H9 (cell line): ENCODE data around the gene CNNM4. TPM values are rescaled to one million over a fixed set of nuclear protein-coding genes. Genes with fewer than 3 reads are reported as not detected.
A peak's percentile ranks its signal among the peaks of the same experiment; 100 is the strongest.

Experiments
- DNase-seq: peaks from one replicate; pipeline ENCODE4 v3.0.0-alpha.2; 2017
- H2AFZ ChIP-seq: one replicate; pipeline ENCODE4 v1.6.1; 2013; ENCODE audit warnings: mild to moderate bottlenecking, low read length, control low read depth, moderate library complexity
- H2AK5ac ChIP-seq: 2 replicates; pipeline ENCODE4 v1.6.1; 2013; ENCODE audit warnings: low read length, control low read depth, mixed read lengths; ENCODE audit not compliant: insufficient read length
- H2BK120ac ChIP-seq: one replicate; pipeline ENCODE4 v1.6.1; 2013; ENCODE audit warnings: low read depth, mild to moderate bottlenecking, low read length, control low read depth, inconsistent platforms; ENCODE audit not compliant: poor library complexity, severe bottlenecking
- H2BK12ac ChIP-seq: 2 replicates; pipeline ENCODE4 v1.6.1; 2013; ENCODE audit warnings: low read length, control low read depth, mixed read lengths, low read depth; ENCODE audit not compliant: insufficient read length
- H2BK15ac ChIP-seq: 2 replicates; pipeline ENCODE4 v1.6.1; 2013; ENCODE audit warnings: low read depth, low read length, control low read depth
- H2BK20ac ChIP-seq: one replicate; pipeline ENCODE4 v1.6.1; 2013; ENCODE audit warnings: low read depth, mild to moderate bottlenecking, low read length, control low read depth, inconsistent platforms; ENCODE audit not compliant: poor library complexity, severe bottlenecking
- H2BK5ac ChIP-seq: 2 replicates; pipeline ENCODE4 v1.6.1; 2013; ENCODE audit warnings: low read length, control low read depth, mixed read lengths; ENCODE audit not compliant: insufficient read length
- H3K14ac ChIP-seq: 2 replicates; pipeline ENCODE4 v1.6.1; 2013; ENCODE audit warnings: low read length, control low read depth; ENCODE audit not compliant: insufficient read depth
- H3K18ac ChIP-seq: 2 replicates; pipeline ENCODE4 v1.6.1; 2013; ENCODE audit warnings: low read depth, mild to moderate bottlenecking, mixed read lengths, low read length, control low read depth; ENCODE audit not compliant: insufficient read length
- H3K23ac ChIP-seq: 2 replicates; pipeline ENCODE4 v1.6.1; 2013; ENCODE audit warnings: low read length, control low read depth, mixed read lengths, low read depth; ENCODE audit not compliant: insufficient read length
- H3K23me2 ChIP-seq: 2 replicates; pipeline ENCODE4 v1.6.1; 2013; ENCODE audit warnings: low read depth, mild to moderate bottlenecking, mixed read lengths, low read length, control low read depth; ENCODE audit not compliant: insufficient read length, poor library complexity, severe bottlenecking
- H3K27ac ChIP-seq: 2 replicates; pipeline ENCODE4 v1.5.1; 2013; ENCODE audit warnings: low read length, control low read depth, mixed read lengths, low read depth; ENCODE audit not compliant: insufficient read length
- H3K27me3 ChIP-seq: 2 replicates; pipeline ENCODE4 v1.6.1; 2013; ENCODE audit warnings: low read length, control low read depth, inconsistent platforms; ENCODE audit not compliant: insufficient read depth
- H3K4ac ChIP-seq: 2 replicates; pipeline ENCODE4 v1.6.1; 2013; ENCODE audit warnings: low read depth, mild to moderate bottlenecking, control low read depth, inconsistent platforms, low read length, moderate library complexity
- H3K4me1 ChIP-seq: 2 replicates; pipeline ENCODE4 v1.6.1; 2013; ENCODE audit warnings: low read length, control low read depth, inconsistent platforms; ENCODE audit not compliant: insufficient read depth
- H3K4me2 ChIP-seq: 2 replicates; pipeline ENCODE4 v1.6.1; 2013; ENCODE audit warnings: low read length, control low read depth, mixed read lengths; ENCODE audit not compliant: insufficient read length, insufficient read depth
- H3K56ac ChIP-seq: 2 replicates; pipeline ENCODE4 v1.6.1; 2013; ENCODE audit warnings: low read depth, mild to moderate bottlenecking, mixed read lengths, low read length, control low read depth; ENCODE audit not compliant: insufficient read length
- H3K79me1 ChIP-seq: 2 replicates; pipeline ENCODE4 v1.6.1; 2013; ENCODE audit warnings: low read depth, mild to moderate bottlenecking, moderate library complexity, low read length, control low read depth, inconsistent platforms; ENCODE audit not compliant: insufficient read depth, poor library complexity, severe bottlenecking
- H3K79me2 ChIP-seq: 2 replicates; pipeline ENCODE4 v1.6.1; 2013; ENCODE audit warnings: low read length, control low read depth, inconsistent platforms; ENCODE audit not compliant: insufficient read depth
- H3K9ac ChIP-seq: 2 replicates; pipeline ENCODE4 v1.6.1; 2013; ENCODE audit warnings: low read length, control low read depth, mixed read lengths; ENCODE audit not compliant: insufficient read length; ENCODE audit errors: extremely low read depth
- H3K9me3 ChIP-seq: one replicate; pipeline ENCODE4 v1.6.1; 2013; ENCODE audit warnings: low read depth, low read length, inconsistent platforms; ENCODE audit not compliant: control insufficient read depth
- H3T11ph ChIP-seq: one replicate; pipeline ENCODE4 v1.6.1; 2013; ENCODE audit warnings: mild to moderate bottlenecking, low read length, control low read depth, inconsistent platforms
- H4K20me1 ChIP-seq: one replicate; pipeline ENCODE4 v1.6.1; 2013; ENCODE audit not compliant: control insufficient read depth, insufficient read length, insufficient read depth
- H4K5ac ChIP-seq: 2 replicates; pipeline ENCODE4 v1.6.1; 2013; ENCODE audit warnings: low read depth, mild to moderate bottlenecking, mixed read lengths, low read length, control low read depth; ENCODE audit not compliant: insufficient read length
- H4K8ac ChIP-seq: replicated peaks from 2 replicates; pipeline ENCODE4 v1.6.1; 2013; ENCODE audit warnings: low read length, control low read depth, mixed read lengths, low read depth; ENCODE audit not compliant: insufficient read length
- H4K91ac ChIP-seq: 2 replicates; pipeline ENCODE4 v1.6.1; 2013; ENCODE audit warnings: low read depth, mild to moderate bottlenecking, moderate library complexity, mixed read lengths, low read length, control low read depth; ENCODE audit not compliant: insufficient read length
- H3K27ac Mint-ChIP-seq, 3 experiments: 2 replicates in 2 of 3; 3 replicates in 1 of 3; pipeline ENCODE4 v1.8.0; 2020 to 2021; ENCODE audit warnings: mixed read lengths in 3 of 3, mild to moderate bottlenecking in 1 of 3, moderate library complexity in 1 of 3
- H3K27me3 Mint-ChIP-seq: 2 replicates; pipeline ENCODE4 v1.8.0; 2021; ENCODE audit warnings: low read depth, mild to moderate bottlenecking, moderate library complexity, mixed read lengths
- H3K36me3 Mint-ChIP-seq, 3 experiments: 2 replicates in 2 of 3; 3 replicates in 1 of 3; pipeline ENCODE4 v1.8.0; 2020 to 2021; ENCODE audit warnings: low read depth in 3 of 3, mixed read lengths in 3 of 3; ENCODE audit not compliant: insufficient read depth in 1 of 3
- H3K4me1 Mint-ChIP-seq, 2 experiments: 2 replicates each; pipeline ENCODE4 v1.8.0; 2020; ENCODE audit warnings: mixed read lengths in 2 of 2
- H3K4me3 Mint-ChIP-seq, 2 experiments: 2 replicates in 1 of 2; 3 replicates in 1 of 2; pipeline ENCODE4 v1.8.0; 2020 to 2021; ENCODE audit warnings: mild to moderate bottlenecking in 2 of 2, mixed read lengths in 2 of 2, moderate library complexity in 1 of 2
- H3K9me3 Mint-ChIP-seq, 2 experiments: 2 replicates in 1 of 2; 3 replicates in 1 of 2; pipeline ENCODE4 v1.8.0; 2020; ENCODE audit warnings: mild to moderate bottlenecking in 2 of 2, mixed read lengths in 2 of 2, moderate library complexity in 1 of 2
- WGBS: extraction: QIAGEN DNeasy Blood & Tissue Kit; methylation state at CpG from one replicate; pipeline ENCODE4 v1.1.7; 2013; ENCODE audit warnings: missing lambda C conversion rate, low lambda C conversion rate, mixed read lengths; ENCODE audit not compliant: insufficient read length; ENCODE audit errors: extremely low coverage; 5-methylcytosine and 5-hydroxymethylcytosine counted together
- total RNA-seq: library from RNA; stranded (reverse); gene quantifications from 2 replicates; pipeline ENCODE4 v1.2.1, GENCODE V29; 2021
- TF ChIP-seq, protein P1 (sequence below): fragments of 200-600 bp; sonication (generic); conservative IDR thresholded peaks from 3 replicates; pipeline ENCODE4 v1.8.0; 2021; ENCODE audit warnings: antibody characterized with exemption, mild to moderate bottlenecking

Gene CNNM4
- total RNA-seq, 1 experiment from 2014 or later = 8.5 TPM

DNA sequence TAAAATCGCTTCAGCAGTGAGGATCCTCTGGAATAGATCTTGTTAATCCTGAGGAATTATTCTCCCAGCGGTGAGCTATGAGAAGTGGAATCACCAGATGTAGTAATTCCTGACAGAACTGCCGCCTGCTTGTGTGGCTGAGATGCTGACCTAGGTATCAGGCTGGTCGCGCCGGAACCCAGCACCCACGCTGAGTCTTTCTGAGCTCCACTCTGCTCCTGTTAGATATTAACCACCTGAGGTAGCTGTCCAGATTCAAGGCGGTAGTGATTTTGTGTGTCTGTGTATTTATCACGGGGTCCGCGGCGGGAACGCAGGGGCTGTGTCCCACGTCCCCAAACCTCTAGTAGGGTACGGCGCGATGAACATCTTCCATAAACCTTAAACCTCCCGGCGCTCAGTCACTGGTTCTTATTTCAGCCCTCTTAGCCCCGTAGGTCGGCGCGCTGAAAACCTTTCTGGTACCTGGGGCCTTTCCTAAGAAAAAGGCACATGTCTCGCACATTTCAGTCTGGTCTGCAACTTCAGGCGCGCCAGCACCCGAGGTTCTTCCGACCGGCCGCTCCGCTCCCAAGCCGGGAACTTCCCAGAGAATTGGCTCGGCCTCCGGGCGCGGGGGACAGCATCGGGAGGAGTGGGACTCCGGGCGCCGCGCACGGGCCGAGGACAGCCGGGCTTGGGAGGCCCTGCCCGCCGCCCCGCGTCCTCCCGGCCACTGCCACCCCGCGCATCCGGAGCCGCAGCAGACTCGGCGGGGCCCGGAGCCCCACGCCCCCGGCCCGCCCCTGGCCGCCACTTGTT, 54.8 kb downstream of the CNNM4 start:
- Histone ChIP-seq H3T11ph (no peak overlapping the region), H3K9ac (peak overlapping the region; percentile 28), H2AFZ (peak overlapping the region; percentile 79), H3K79me2 (peaks cover 2% of the 10 kb centered on the region; the same call in 1 of the 2 replicates), H3K56ac (no peak overlapping the region), H3K4ac (no peak overlapping the region), H2BK120ac (no peak overlapping the region), H3K79me1 (peaks cover 2% of the 10 kb centered on the region), H3K4me2 (peak overlapping the region; percentile 81), H3K4me1 (peaks cover 3% of the 10 kb centered on the region; the same call in 1 of the 2 replicates), H2AK5ac (no peak overlapping the region), H3K23me2 (peaks cover 7% of the 10 kb centered on the region), H4K20me1 (peaks cover 2% of the 10 kb centered on the region), H3K27me3 (no peaks in the 10 kb centered on the region), H4K5ac (no peak overlapping the region), H4K91ac (no peak overlapping the region), H3K27ac (no peak overlapping the region), H2BK12ac (no peak overlapping the region), H3K23ac (no peak overlapping the region), H3K9me3 (no peaks in the 10 kb centered on the region), H3K14ac (no peak overlapping the region), H4K8ac (no peak overlapping the region), H2BK15ac (no peak overlapping the region), H2BK5ac (no peak overlapping the region), H2BK20ac (no peak overlapping the region), H3K18ac (no peak overlapping the region)
- H3K9me3 Mint-ChIP-seq = no peaks in the 10 kb centered on the region; a peak in 1 of 5 replicates
- WGBS = no CpG with 5 or more reads among the region's 60 CpGs
- H3K4me1 Mint-ChIP-seq = peaks cover 38 to 40% of the 10 kb centered on the region in 2 experiments
- H3K27ac Mint-ChIP-seq = peak overlapping the region in 2 of 3 experiments; percentile 23 to 27; a peak in 5 of 7 replicates
- H3K4me3 Mint-ChIP-seq = peak overlapping the region; percentile 78 to 88
- TF ChIP-seq, protein P1, sequence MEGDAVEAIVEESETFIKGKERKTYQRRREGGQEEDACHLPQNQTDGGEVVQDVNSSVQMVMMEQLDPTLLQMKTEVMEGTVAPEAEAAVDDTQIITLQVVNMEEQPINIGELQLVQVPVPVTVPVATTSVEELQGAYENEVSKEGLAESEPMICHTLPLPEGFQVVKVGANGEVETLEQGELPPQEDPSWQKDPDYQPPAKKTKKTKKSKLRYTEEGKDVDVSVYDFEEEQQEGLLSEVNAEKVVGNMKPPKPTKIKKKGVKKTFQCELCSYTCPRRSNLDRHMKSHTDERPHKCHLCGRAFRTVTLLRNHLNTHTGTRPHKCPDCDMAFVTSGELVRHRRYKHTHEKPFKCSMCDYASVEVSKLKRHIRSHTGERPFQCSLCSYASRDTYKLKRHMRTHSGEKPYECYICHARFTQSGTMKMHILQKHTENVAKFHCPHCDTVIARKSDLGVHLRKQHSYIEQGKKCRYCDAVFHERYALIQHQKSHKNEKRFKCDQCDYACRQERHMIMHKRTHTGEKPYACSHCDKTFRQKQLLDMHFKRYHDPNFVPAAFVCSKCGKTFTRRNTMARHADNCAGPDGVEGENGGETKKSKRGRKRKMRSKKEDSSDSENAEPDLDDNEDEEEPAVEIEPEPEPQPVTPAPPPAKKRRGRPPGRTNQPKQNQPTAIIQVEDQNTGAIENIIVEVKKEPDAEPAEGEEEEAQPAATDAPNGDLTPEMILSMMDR = no peak
- DNase-seq = no peak
- peaks cover 1% of the 10 kb centered on the region; the same call in 1 of the 2 replicates for H3K27me3 Mint-ChIP-seq
- H3K36me3 Mint-ChIP-seq = peaks cover 13 to 30% (median 29%) of the 10 kb centered on the region in 3 experiments
